Dermis lymphatic vessel endothelial cell (primary cell): ENCODE measurements around the gene NEO1. TPM values are rescaled to one million over a fixed set of nuclear protein-coding genes. Genes with fewer than 3 reads are reported as not detected.

Experiments used
- total RNA-seq: library from RNA; depleted of rRNA; stranded (reverse); fragments of >200 nt; gene quantifications from 2 replicates; pipeline ENCODE4 v1.2.1, GENCODE V29; 2014

NEO1 gene, protein sequence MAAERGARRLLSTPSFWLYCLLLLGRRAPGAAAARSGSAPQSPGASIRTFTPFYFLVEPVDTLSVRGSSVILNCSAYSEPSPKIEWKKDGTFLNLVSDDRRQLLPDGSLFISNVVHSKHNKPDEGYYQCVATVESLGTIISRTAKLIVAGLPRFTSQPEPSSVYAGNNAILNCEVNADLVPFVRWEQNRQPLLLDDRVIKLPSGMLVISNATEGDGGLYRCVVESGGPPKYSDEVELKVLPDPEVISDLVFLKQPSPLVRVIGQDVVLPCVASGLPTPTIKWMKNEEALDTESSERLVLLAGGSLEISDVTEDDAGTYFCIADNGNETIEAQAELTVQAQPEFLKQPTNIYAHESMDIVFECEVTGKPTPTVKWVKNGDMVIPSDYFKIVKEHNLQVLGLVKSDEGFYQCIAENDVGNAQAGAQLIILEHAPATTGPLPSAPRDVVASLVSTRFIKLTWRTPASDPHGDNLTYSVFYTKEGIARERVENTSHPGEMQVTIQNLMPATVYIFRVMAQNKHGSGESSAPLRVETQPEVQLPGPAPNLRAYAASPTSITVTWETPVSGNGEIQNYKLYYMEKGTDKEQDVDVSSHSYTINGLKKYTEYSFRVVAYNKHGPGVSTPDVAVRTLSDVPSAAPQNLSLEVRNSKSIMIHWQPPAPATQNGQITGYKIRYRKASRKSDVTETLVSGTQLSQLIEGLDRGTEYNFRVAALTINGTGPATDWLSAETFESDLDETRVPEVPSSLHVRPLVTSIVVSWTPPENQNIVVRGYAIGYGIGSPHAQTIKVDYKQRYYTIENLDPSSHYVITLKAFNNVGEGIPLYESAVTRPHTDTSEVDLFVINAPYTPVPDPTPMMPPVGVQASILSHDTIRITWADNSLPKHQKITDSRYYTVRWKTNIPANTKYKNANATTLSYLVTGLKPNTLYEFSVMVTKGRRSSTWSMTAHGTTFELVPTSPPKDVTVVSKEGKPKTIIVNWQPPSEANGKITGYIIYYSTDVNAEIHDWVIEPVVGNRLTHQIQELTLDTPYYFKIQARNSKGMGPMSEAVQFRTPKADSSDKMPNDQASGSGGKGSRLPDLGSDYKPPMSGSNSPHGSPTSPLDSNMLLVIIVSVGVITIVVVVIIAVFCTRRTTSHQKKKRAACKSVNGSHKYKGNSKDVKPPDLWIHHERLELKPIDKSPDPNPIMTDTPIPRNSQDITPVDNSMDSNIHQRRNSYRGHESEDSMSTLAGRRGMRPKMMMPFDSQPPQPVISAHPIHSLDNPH (N-terminal part only)
- 1.0 and 67.6 TPM in 2 replicates for total RNA-seq

DNA sequence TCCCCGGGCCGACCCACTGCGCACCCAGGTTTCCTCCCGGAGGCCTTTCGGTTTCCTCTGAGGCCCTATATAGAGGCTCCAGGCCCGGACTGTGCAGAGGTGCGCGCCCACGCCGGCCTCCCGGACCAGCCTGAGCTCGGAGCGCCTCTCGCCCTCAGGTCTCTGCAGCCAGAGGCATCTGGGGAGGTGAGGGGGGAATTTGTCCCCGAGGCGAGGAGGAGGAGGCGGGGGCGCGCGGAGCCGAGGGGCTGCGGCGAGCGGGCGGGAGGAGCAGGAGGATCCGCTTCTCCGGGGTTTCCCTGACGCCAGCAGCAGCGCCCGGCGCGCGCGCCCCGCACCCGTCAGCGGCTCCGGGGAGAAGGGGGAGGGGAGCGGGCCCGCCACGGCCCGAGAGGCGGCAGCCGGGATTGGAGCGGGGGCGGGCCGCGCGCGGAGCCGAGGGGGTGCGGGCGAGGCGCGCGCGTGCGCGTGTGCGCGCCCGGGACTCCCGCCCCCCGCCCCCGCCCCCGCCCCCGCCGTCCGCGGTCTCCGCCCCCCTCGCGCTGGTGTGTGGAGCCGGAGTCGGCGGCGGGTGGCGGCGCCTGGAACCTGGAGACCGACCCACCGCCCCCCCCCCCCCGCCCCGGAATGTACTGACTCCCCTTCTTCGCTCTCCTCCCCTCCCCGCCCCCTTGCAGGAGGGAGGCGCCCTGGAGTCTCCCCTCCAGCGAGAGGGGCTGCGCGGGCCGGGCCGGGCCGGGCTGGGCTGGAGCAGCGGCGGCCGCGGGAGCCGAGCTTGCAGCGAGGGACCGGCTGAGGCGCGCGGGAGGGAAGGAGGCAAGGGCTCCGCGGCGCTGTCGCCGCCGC is at the start of gene NEO1:
NEO1 (plus strand) TSS at position 657 of the 846 bp plus-strand sequence. CDS start 213 bp downstream, outside the sequence.

